ENCODE data around the gene TBCK. TPM values are rescaled to one million over a fixed set of nuclear protein-coding genes. Genes with fewer than 3 reads are reported as not detected.

Gene TBCK
- total RNA-seq, 1 experiment from 2014 or later, result 19.7 TPM

DNA sequence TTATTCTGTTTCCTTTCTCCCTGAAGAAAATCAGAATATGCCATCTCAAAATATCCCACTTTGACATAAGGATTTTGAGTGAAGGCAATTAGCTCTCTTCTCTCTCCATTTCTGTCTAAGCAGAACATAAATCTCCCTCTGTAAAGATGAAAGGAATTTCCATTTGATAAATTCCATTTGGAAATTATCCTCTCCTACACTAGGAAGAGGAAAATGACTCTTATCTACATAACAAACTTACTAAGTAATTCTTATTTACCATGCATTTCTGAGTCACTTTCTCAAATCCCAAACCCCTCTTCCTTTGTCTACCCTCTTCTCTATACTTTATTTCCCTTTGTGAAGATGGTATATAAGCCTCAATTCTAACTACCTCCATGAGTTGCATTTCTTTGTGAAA, 11.4 kb downstream of the TBCK start:
- TF ChIP-seq, protein P1, sequence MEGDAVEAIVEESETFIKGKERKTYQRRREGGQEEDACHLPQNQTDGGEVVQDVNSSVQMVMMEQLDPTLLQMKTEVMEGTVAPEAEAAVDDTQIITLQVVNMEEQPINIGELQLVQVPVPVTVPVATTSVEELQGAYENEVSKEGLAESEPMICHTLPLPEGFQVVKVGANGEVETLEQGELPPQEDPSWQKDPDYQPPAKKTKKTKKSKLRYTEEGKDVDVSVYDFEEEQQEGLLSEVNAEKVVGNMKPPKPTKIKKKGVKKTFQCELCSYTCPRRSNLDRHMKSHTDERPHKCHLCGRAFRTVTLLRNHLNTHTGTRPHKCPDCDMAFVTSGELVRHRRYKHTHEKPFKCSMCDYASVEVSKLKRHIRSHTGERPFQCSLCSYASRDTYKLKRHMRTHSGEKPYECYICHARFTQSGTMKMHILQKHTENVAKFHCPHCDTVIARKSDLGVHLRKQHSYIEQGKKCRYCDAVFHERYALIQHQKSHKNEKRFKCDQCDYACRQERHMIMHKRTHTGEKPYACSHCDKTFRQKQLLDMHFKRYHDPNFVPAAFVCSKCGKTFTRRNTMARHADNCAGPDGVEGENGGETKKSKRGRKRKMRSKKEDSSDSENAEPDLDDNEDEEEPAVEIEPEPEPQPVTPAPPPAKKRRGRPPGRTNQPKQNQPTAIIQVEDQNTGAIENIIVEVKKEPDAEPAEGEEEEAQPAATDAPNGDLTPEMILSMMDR (IDR thresholded peaks at IDR 0.05; ENCODE audit: unreplicated experiment), result no peak
- H3K4me1 Mint-ChIP-seq (ENCODE audit: low read depth, unreplicated experiment), result no peaks in the 10 kb centered on the region
- no peaks in the 10 kb centered on the region for H3K9me3 Mint-ChIP-seq (ENCODE audit: low read depth, unreplicated experiment)
- intact Hi-C loops (cut with micrococcal nuclease; ENCODE audit: unreplicated experiment), result no loop called here
- H3K36me3 Mint-ChIP-seq (ENCODE audit: insufficient read depth, unreplicated experiment), result no peaks in the 10 kb centered on the region
- no peak overlapping the region for H3K27ac Mint-ChIP-seq (ENCODE audit: unreplicated experiment)
- H3K4me3 Mint-ChIP-seq (ENCODE audit: low read depth, unreplicated experiment), result no peak overlapping the region
- CTCF ChIA-PET, result no interaction called here
- DNase-seq, result no peak
- no TSS peak for BruUV-seq (replicated peaks)
- no peaks in the 10 kb centered on the region for H3K27me3 Mint-ChIP-seq (ENCODE audit: unreplicated experiment)

DNA sequence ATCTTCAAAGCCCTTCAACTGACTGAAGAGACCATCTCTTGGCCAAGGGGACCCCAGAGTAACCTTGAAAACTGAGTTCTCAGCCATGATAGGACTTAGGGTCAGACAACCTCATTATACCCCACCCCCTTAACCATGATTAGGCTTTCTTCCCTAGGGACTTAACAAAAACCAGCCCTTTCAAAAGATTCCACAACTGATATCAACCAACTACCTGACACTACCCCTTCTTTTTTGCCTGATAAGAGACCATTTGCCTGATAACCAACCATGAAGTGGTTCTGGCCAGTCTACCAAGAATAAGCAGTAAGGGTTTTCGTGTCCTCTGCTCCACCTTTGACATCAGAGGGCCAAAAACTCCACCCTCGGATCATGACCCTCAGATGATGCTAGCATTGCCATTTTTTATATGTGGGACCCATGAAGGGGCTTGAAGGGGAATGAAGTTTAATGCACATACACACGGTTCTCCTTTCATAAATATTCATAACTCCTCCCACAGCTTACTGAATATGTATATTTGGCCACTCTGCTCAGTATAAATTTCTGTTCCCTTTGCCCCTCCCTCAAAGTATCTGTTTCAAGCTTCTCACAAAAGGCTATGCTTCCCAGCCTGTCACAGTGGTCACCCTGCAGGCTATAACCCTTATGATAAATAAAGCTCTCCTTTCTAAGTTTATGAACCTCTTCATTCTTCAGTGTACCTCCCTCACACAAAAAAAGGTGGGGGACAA, 12.3 kb downstream of the TBCK start:
- CTCF ChIA-PET, result no interaction called here
- TF ChIP-seq, protein P1 (IDR thresholded peaks at IDR 0.05; ENCODE audit: unreplicated experiment), result no peak
- no peak overlapping the region for H3K4me3 Mint-ChIP-seq (ENCODE audit: low read depth, unreplicated experiment)

DNA sequence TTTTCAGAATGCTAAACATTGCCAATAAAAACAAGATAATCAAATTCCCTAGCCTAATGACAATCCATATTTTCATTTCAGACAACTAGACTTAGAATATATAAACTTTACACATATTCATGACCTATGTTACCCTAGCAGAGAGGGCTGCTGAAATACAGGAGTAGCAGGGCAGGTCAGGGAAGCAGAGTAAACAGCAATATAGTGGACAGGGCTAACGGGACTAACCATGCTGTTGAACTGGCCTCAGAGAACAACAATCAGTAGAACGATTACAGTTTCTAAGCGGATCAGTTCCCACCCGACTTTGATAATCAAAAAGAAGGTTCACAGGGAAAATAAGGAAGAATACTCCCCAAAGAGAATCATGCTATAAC, 14.0 kb downstream of the TBCK start:
- no peaks in the 10 kb centered on the region for H3K27me3 Mint-ChIP-seq (ENCODE audit: unreplicated experiment)
- H3K4me3 Mint-ChIP-seq (ENCODE audit: low read depth, unreplicated experiment), result no peak overlapping the region
- no peaks in the 10 kb centered on the region for H3K36me3 Mint-ChIP-seq (ENCODE audit: insufficient read depth, unreplicated experiment)
- DNase-seq, result no peak
- no peaks in the 10 kb centered on the region for H3K9me3 Mint-ChIP-seq (ENCODE audit: low read depth, unreplicated experiment)
- peaks cover 9% of the 10 kb centered on the region for H3K4me1 Mint-ChIP-seq (ENCODE audit: low read depth, unreplicated experiment)
- intact Hi-C loops (cut with micrococcal nuclease; ENCODE audit: unreplicated experiment), result no loop called here
- no peak overlapping the region for H3K27ac Mint-ChIP-seq (ENCODE audit: unreplicated experiment)
- CTCF ChIA-PET, result no interaction called here
- BruUV-seq (replicated peaks), result no TSS peak
- TF ChIP-seq, protein P1 (IDR thresholded peaks at IDR 0.05; ENCODE audit: unreplicated experiment), result no peak

More for the DNA sequence above, 12.3 kb downstream of the TBCK start:
- no peaks in the 10 kb centered on the region for H3K36me3 Mint-ChIP-seq (ENCODE audit: insufficient read depth, unreplicated experiment)
- H3K27ac Mint-ChIP-seq (ENCODE audit: unreplicated experiment), result no peak overlapping the region
- intact Hi-C loops (cut with micrococcal nuclease; ENCODE audit: unreplicated experiment), result no loop called here
- H3K4me1 Mint-ChIP-seq (ENCODE audit: low read depth, unreplicated experiment), result no peaks in the 10 kb centered on the region
- H3K9me3 Mint-ChIP-seq (ENCODE audit: low read depth, unreplicated experiment), result no peaks in the 10 kb centered on the region
- H3K27me3 Mint-ChIP-seq (ENCODE audit: unreplicated experiment), result no peaks in the 10 kb centered on the region
- BruUV-seq (replicated peaks), result no TSS peak
- DNase-seq, result no peak

DNA sequence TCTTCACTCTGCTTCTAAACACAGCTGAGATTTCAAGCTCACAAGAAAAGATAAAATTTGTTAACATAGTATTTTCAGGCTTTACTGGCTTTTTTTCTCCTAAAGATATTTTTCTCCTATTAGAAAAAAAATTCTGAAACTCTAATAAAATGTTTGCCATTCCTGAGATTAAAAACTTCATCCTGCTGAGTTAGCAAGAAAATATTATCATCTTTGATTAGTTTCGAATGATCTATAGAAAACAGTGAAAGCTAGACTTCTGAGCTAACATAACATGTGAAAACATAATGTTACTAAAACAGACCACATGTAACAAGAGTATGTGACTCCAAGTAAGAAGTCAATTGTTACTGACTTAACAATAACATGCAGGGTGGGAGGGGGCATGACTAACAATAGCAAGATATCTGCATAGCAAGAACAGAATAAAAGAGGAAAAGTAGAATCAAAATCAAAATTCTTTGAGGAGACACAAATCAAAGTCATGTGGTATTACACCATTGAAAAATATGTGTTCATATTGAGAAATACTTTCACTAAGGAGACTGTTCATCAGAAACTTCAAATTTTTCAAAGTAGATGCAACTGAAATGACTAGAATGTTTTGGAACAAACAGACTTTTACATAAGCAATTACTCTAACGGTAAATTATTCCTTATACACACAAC, 14.5 kb downstream of the TBCK start:
- H3K4me1 Mint-ChIP-seq (ENCODE audit: low read depth, unreplicated experiment), result peaks cover 11% of the 10 kb centered on the region
- H3K27ac Mint-ChIP-seq (ENCODE audit: unreplicated experiment), result no peak overlapping the region
- CTCF ChIA-PET, result no interaction called here

More for the DNA sequence above, 14.5 kb downstream of the TBCK start:
- no TSS peak for BruUV-seq (replicated peaks)
- Mint-ChIP-seq H3K4me3 (ENCODE audit: low read depth, unreplicated experiment) (no peak overlapping the region), H3K36me3 (ENCODE audit: insufficient read depth, unreplicated experiment) (no peaks in the 10 kb centered on the region), H3K9me3 (ENCODE audit: low read depth, unreplicated experiment) (no peaks in the 10 kb centered on the region), H3K27me3 (ENCODE audit: unreplicated experiment) (no peaks in the 10 kb centered on the region)
- intact Hi-C loops (cut with micrococcal nuclease; ENCODE audit: unreplicated experiment), result no loop called here
- no peak for DNase-seq
- TF ChIP-seq, protein P1 (IDR thresholded peaks at IDR 0.05; ENCODE audit: unreplicated experiment), result no peak
